ENCODE results near the gene JUND. TPM values are rescaled to one million over a fixed set of nuclear protein-coding genes. Genes with fewer than 3 reads are reported as not detected.

JUND gene
- total RNA-seq, 1 donor from 2014 or later = 129 TPM

- H3K9me3 Mint-ChIP-seq (ENCODE audit: unreplicated experiment) = no peaks in the 10 kb centered on the region
- peak overlapping the region; percentile 98 for H3K4me3 Mint-ChIP-seq (ENCODE audit: unreplicated experiment)
- no peak for TF ChIP-seq CTCF (IDR thresholded peaks at IDR 0.05; ENCODE audit: unreplicated experiment)
- peaks cover 14% of the 10 kb centered on the region for H3K36me3 Mint-ChIP-seq (ENCODE audit: low read depth, unreplicated experiment)
- peaks cover 21% of the 10 kb centered on the region for H3K4me1 Mint-ChIP-seq (ENCODE audit: unreplicated experiment)
- no peak for DNase-seq (ENCODE audit: low spot score)
- H3K27ac Mint-ChIP-seq (ENCODE audit: unreplicated experiment) = peak overlapping the region; percentile 98
- peaks cover 48% of the 10 kb centered on the region for H3K27me3 Mint-ChIP-seq (ENCODE audit: unreplicated experiment)
Measured at GRCh38 chr19:18279266-18279515, 2.2 kb downstream of the JUND start.

- peaks cover 21% of the 10 kb centered on the region for H3K4me1 Mint-ChIP-seq (ENCODE audit: unreplicated experiment)
- peaks cover 14% of the 10 kb centered on the region for H3K36me3 Mint-ChIP-seq (ENCODE audit: low read depth, unreplicated experiment)
- no peak for TF ChIP-seq CTCF (IDR thresholded peaks at IDR 0.05; ENCODE audit: unreplicated experiment)
- H3K4me3 Mint-ChIP-seq (ENCODE audit: unreplicated experiment) = peak overlapping the region; percentile 98
- H3K27ac Mint-ChIP-seq (ENCODE audit: unreplicated experiment) = peak overlapping the region; percentile 98
- DNase-seq (ENCODE audit: low spot score) = no peak
- H3K9me3 Mint-ChIP-seq (ENCODE audit: unreplicated experiment) = no peaks in the 10 kb centered on the region
- peaks cover 48% of the 10 kb centered on the region for H3K27me3 Mint-ChIP-seq (ENCODE audit: unreplicated experiment)
Measured at GRCh38 chr19:18278521-18279265, 2.7 kb downstream of the JUND start.

GRCh38 chr19:18274781-18275356, 6.6 kb downstream of the JUND start:
- Mint-ChIP-seq H3K36me3 (ENCODE audit: low read depth, unreplicated experiment) (peaks cover 13% of the 10 kb centered on the region), H3K4me3 (ENCODE audit: unreplicated experiment) (no peak overlapping the region), H3K4me1 (ENCODE audit: unreplicated experiment) (peaks cover 13% of the 10 kb centered on the region), H3K27me3 (ENCODE audit: unreplicated experiment) (peaks cover 33% of the 10 kb centered on the region), H3K9me3 (ENCODE audit: unreplicated experiment) (no peaks in the 10 kb centered on the region), H3K27ac (ENCODE audit: unreplicated experiment) (no peak overlapping the region)
- DNase-seq (ENCODE audit: low spot score) = no peak
- no peak for TF ChIP-seq CTCF (IDR thresholded peaks at IDR 0.05; ENCODE audit: unreplicated experiment)

GRCh38 chr19:18274219-18274780, 7.1 kb downstream of the JUND start, which contains the start of gene IQCN:
Gene IQCN, minus strand, starts transcription at chr19:18274452. Its CDS starts 4,974 bp downstream, at chr19:18269478.
- no peak for TF ChIP-seq CTCF (IDR thresholded peaks at IDR 0.05; ENCODE audit: unreplicated experiment)
- peak within 1 kb of the TSS; percentile 36 for H3K27ac Mint-ChIP-seq (ENCODE audit: unreplicated experiment)
- H3K27me3 Mint-ChIP-seq (ENCODE audit: unreplicated experiment) = peaks cover 27% of the 10 kb centered on the region
- H3K36me3 Mint-ChIP-seq (ENCODE audit: low read depth, unreplicated experiment) = peaks cover 7% of the 10 kb centered on the region
- H3K4me3 Mint-ChIP-seq (ENCODE audit: unreplicated experiment) = no peak within 1 kb of the TSS
- H3K4me1 Mint-ChIP-seq (ENCODE audit: unreplicated experiment) = peaks cover 8% of the 10 kb centered on the region
- DNase-seq (ENCODE audit: low spot score) = no peak
- H3K9me3 Mint-ChIP-seq (ENCODE audit: unreplicated experiment) = no peaks in the 10 kb centered on the region
